Epithelial cell of esophagus (primary cell): ENCODE measurements around the gene SLPI.

Experiments used
- DNase-seq: peaks from one replicate; pipeline ENCODE4 v3.0.0; 2010; ENCODE audit warnings: low read depth
- H3K4me3 ChIP-seq: 2 replicates; pipeline ENCODE4 v1.5.1; 2011; ENCODE audit warnings: mild to moderate bottlenecking, low read length, control low read depth
- CTCF ChIP-seq: IDR thresholded peaks from 2 replicates; pipeline ENCODE4 v1.5.1; 2011; ENCODE audit warnings: low read depth, mild to moderate bottlenecking, low read length, control low read depth, inconsistent platforms; ENCODE audit not compliant: insufficient read depth; ENCODE audit errors: missing control alignments

The SLPI gene

GRCh38 chr20:45294659-45295058, 40.3 kb upstream of the SLPI start:
- no peak overlapping the region for H3K4me3 ChIP-seq
- no peak for DNase-seq
- TF ChIP-seq CTCF, result no peak

- no peak overlapping the region for H3K4me3 ChIP-seq
- no peak for DNase-seq
- TF ChIP-seq CTCF, result no peak
Measured at GRCh38 chr20:45294003-45294368, 39.6 kb upstream of the SLPI start.

GRCh38 chr20:45293041-45294002, 39.0 kb upstream of the SLPI start:
- DNase-seq, result peak; percentile 60
- peak; percentile 88 for TF ChIP-seq CTCF
- H3K4me3 ChIP-seq, result peak overlapping the region; percentile 39

DNA sequence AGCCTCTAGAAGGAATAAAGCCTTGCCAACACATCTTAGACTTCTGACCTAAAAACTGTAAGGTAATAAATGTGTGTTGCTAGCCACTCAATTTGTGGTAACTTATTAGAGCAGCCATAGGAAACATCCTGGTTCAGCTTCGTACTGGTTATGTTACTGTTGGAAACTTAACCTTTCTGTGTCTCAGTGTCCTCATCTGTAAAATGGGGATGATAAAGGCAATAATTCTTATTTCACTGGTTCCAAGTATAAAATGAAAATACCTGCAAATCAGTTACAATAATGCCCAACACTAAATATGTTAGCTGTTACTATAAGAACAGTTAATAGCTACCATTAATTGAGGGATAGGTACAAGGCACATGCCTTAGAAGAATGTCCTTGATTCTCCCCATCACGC, 38.0 kb upstream of the SLPI start:
- TF ChIP-seq CTCF, result no peak
- no peak overlapping the region for H3K4me3 ChIP-seq
- no peak for DNase-seq

DNA sequence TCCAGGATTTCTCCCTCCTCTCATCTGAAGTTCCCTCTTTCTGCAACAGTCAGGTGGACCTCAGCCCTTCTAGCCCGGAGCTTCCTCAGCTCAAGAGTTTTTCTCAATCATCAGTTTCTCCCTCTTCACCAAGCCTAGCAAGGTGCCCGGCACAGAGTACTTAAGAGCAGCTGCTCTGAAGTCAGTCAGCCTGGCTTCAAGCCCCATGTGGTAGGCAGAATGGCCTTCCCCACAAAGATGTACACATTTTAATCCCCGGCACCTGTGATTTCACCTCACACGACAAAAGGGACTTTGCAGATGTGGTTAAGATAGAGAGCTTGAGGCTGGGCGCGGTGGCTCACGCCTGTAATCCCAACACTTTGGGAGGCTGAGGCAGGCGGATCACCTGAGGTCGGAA, 37.2 kb upstream of the SLPI start:
- no peak for DNase-seq
- no peak overlapping the region for H3K4me3 ChIP-seq
- no peak for TF ChIP-seq CTCF

DNA sequence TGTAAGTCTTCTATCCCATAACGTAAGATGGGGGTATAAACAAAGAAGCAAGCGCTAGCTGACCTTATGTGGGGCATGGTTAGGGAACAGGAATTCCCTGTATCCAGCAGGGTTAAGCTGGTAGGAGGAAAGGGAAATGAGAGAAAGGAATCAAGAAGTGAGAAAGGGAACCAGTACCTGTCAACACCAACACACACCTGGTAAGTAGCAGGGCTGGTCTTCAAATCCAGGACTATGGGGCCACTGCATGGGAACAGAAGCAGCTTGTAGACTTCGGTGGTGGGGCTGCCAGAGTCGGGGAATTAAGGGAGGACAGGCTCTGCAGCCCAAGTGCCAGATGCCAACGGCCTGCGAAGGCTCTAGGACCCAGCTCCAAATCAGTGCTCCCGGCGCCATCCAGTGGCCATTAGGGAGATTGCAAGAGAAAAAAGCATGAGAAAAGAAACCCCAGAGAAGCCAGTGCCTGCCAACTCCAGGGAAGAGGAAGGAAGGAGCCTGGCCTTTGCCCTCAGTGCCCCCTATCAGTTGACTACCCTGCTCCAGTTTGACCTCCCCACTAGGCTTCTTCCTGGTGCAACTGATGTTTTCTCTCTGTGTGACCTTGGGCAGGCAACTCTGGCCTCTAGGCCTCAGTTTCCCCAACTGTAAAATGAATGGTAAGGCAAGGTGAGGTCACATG, 36.5 kb upstream of the SLPI start:
- peak; percentile 74 for DNase-seq
- TF ChIP-seq CTCF, result peak; percentile 91
- H3K4me3 ChIP-seq, result no peak overlapping the region
